Loucy (cell line): ENCODE data around the gene CLPTM1.

Source experiments
- H2AFZ ChIP-seq: fragments of 200-600 bp; sonication (generic); 2 replicates; pipeline ENCODE4 v1.6.0; 2016; ENCODE audit warnings: antibody characterized with exemption, mild to moderate bottlenecking, low read length, moderate library complexity
- H3F3A ChIP-seq: fragments of 200-600 bp; 2 replicates; pipeline ENCODE4 v1.6.0; 2016; ENCODE audit warnings: antibody characterized with exemption, low read depth, mild to moderate bottlenecking
- H3K27me3 ChIP-seq: fragments of 200-600 bp; sonication (generic); 2 replicates; pipeline ENCODE4 v1.6.1; 2014; ENCODE audit warnings: low read length, mild to moderate bottlenecking; ENCODE audit not compliant: insufficient read depth, poor library complexity, severe bottlenecking
- H3K36me3 ChIP-seq: fragments of 200-600 bp; sonication (generic); 2 replicates; pipeline ENCODE4 v1.6.1; 2016; ENCODE audit warnings: low read length; ENCODE audit not compliant: insufficient read depth
- H3K4me1 ChIP-seq: fragments of 200-600 bp; sonication (generic); 2 replicates; pipeline ENCODE4 v1.5.1; 2014; ENCODE audit warnings: low read length, mild to moderate bottlenecking; ENCODE audit not compliant: insufficient read depth, poor library complexity, severe bottlenecking
- H3K4me2 ChIP-seq: fragments of 200-600 bp; sonication (generic); 2 replicates; pipeline ENCODE4 v1.6.0; 2014; ENCODE audit warnings: antibody characterized with exemption, low read length, low read depth, mild to moderate bottlenecking; ENCODE audit not compliant: poor library complexity, severe bottlenecking
- H3K4me3 ChIP-seq: fragments of 200-600 bp; sonication (generic); 2 replicates; pipeline ENCODE4 v1.5.1; 2014; ENCODE audit warnings: low read length, mild to moderate bottlenecking, mixed read lengths; ENCODE audit not compliant: poor library complexity, severe bottlenecking
- H3K79me2 ChIP-seq: fragments of 200-600 bp; sonication (generic); 2 replicates; pipeline ENCODE4 v1.6.1; 2014; ENCODE audit warnings: low read length; ENCODE audit not compliant: insufficient read depth
- H3K9ac ChIP-seq: fragments of 200-600 bp; sonication (generic); 2 replicates; pipeline ENCODE4 v1.6.0; 2014; ENCODE audit warnings: mild to moderate bottlenecking, low read depth, low read length, moderate library complexity; ENCODE audit not compliant: poor library complexity, severe bottlenecking
- H3K9me2 ChIP-seq: fragments of 200-600 bp; sonication (generic); replicated peaks from 2 replicates; pipeline ENCODE4 v1.6.1; 2016; ENCODE audit warnings: low read depth, low read length, mixed read lengths
- H3K9me3 ChIP-seq: fragments of 200-600 bp; sonication (generic); 2 replicates; pipeline ENCODE4 v1.6.1; 2014; ENCODE audit warnings: mild to moderate bottlenecking, antibody characterized with exemption, low read length, low read depth; ENCODE audit not compliant: insufficient read depth
- H4K20me1 ChIP-seq: fragments of 200-600 bp; sonication (generic); 2 replicates; pipeline ENCODE4 v1.6.0; 2014; ENCODE audit warnings: antibody characterized with exemption, low read length, mild to moderate bottlenecking; ENCODE audit not compliant: insufficient read depth, poor library complexity, severe bottlenecking
- CTCF ChIP-seq: fragments of 200-600 bp; sonication (generic); conservative IDR thresholded peaks from 2 replicates; pipeline ENCODE4 v1.5.1; 2014; ENCODE audit warnings: mild to moderate bottlenecking, antibody characterized with exemption, low read length
- EZH2phosphoT487 ChIP-seq: fragments of 200-600 bp; IDR thresholded peaks from 2 replicates; pipeline ENCODE4 v1.6.1; 2018; ENCODE audit warnings: antibody characterized with exemption, mild to moderate bottlenecking, moderate library complexity, borderline replicate concordance

The CLPTM1 gene

GRCh38 chr19:45032421-45032820 lies 77.2 kb downstream of the CLPTM1 start:
- H3F3A ChIP-seq = no peaks in the 10 kb centered on the region
- TF ChIP-seq CTCF (no peak), EZH2phosphoT487 (no peak)
- H3K4me1 ChIP-seq = no peaks in the 10 kb centered on the region
- no peaks in the 10 kb centered on the region for H3K9me3 ChIP-seq
- H3K79me2 ChIP-seq = no peaks in the 10 kb centered on the region
- H3K4me3 ChIP-seq = no peak overlapping the region
- H3K9ac ChIP-seq = no peak overlapping the region
- H3K36me3 ChIP-seq = peaks cover 5% of the 10 kb centered on the region; the same call in 1 of the 2 replicates
- no peaks in the 10 kb centered on the region for H4K20me1 ChIP-seq
- no peak overlapping the region for H3K4me2 ChIP-seq
- H2AFZ ChIP-seq = no peak overlapping the region
- no peaks in the 10 kb centered on the region for H3K9me2 ChIP-seq
- no peaks in the 10 kb centered on the region for H3K27me3 ChIP-seq

GRCh38 chr19:45035755-45036154 lies 80.6 kb downstream of the CLPTM1 start:
- Histone ChIP-seq H4K20me1 (peaks cover 19% of the 10 kb centered on the region), H3K9me2 (no peaks in the 10 kb centered on the region), H3K4me3 (no peak overlapping the region), H3K79me2 (peaks cover 19% of the 10 kb centered on the region), H3K36me3 (peaks cover 5% of the 10 kb centered on the region; the same call in 1 of the 2 replicates), H3K9ac (no peak overlapping the region), H3K27me3 (no peaks in the 10 kb centered on the region), H3K4me2 (no peak overlapping the region), H3F3A (no peaks in the 10 kb centered on the region), H3K4me1 (peaks cover 14% of the 10 kb centered on the region), H2AFZ (no peak overlapping the region), H3K9me3 (no peaks in the 10 kb centered on the region)
- no peak for TF ChIP-seq CTCF
- no peak for TF ChIP-seq EZH2phosphoT487

GRCh38 chr19:45037393-45038169 lies 82.4 kb downstream of the CLPTM1 start:
- H3K79me2 ChIP-seq = peaks cover 35% of the 10 kb centered on the region
- H3K9me3 ChIP-seq = no peaks in the 10 kb centered on the region
- peaks cover 22% of the 10 kb centered on the region for H3K4me1 ChIP-seq
- H3K4me2 ChIP-seq = peak overlapping the region; percentile 100
- peaks cover 33% of the 10 kb centered on the region for H4K20me1 ChIP-seq
- H3K4me3 ChIP-seq = no peak overlapping the region
- H3K9ac ChIP-seq = peak overlapping the region; percentile 43
- TF ChIP-seq EZH2phosphoT487 (no peak), CTCF (no peak)
- H3K27me3 ChIP-seq = no peaks in the 10 kb centered on the region
- H2AFZ ChIP-seq = no peak overlapping the region
- H3K9me2 ChIP-seq = no peaks in the 10 kb centered on the region
- no peaks in the 10 kb centered on the region for H3F3A ChIP-seq
- H3K36me3 ChIP-seq = peaks cover 11% of the 10 kb centered on the region; the same call in 1 of the 2 replicates
